Transverse colon (tissue), 3 donors: ENCODE measurements around the gene EPB41L1.

Experiments used
- EP300 ChIP-seq: sonication (generic); formaldehyde crosslinking; IDR thresholded peaks from one replicate; pipeline ENCODE4 v1.6.1; 2017; ENCODE audit warnings: antibody characterized with exemption, low read depth
- POLR2A ChIP-seq: fragments of 450-650 bp; IDR thresholded peaks from one replicate; pipeline ENCODE4 v1.6.1; 2016; ENCODE audit warnings: antibody characterized with exemption, mild to moderate bottlenecking, moderate library complexity
- TF ChIP-seq, protein P1 (sequence below), 5 experiments: fragments of 200-600 bp in 3 of 5; fragments of 450-650 bp in 2 of 5; sonication (generic) in 3 of 5; IDR thresholded peaks; 1 replicate in 2 of 5; 2 replicates in 3 of 5; pipeline ENCODE4 v1.5.1; 2016 to 2017; ENCODE audit warnings: antibody characterized with exemption in 5 of 5, inconsistent platforms in 3 of 5, mild to moderate bottlenecking in 2 of 5, moderate library complexity in 1 of 5

DNA sequence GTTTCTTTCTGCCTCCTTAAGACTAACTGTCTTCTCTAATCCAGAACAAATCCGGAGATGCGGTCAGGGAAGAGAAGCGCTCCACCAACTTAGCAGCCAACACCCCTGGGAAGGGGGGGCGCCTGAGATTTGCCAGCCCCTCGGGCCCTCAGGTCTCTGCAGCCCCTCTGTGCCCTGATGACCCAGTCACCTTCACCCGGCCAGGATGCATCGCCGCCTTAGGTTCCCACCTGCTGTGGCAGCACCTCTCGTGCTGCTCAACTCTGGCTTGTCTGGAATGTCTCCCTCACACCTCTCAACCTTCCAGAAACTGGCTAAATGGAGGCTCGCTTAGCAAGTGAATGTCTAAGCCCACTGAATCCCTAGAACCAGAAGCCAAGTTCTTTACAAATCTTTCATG lies 53.7 kb downstream of the EPB41L1 start:
- TF ChIP-seq POLR2A (no peak), EP300 (no peak)
- TF ChIP-seq, protein P1, sequence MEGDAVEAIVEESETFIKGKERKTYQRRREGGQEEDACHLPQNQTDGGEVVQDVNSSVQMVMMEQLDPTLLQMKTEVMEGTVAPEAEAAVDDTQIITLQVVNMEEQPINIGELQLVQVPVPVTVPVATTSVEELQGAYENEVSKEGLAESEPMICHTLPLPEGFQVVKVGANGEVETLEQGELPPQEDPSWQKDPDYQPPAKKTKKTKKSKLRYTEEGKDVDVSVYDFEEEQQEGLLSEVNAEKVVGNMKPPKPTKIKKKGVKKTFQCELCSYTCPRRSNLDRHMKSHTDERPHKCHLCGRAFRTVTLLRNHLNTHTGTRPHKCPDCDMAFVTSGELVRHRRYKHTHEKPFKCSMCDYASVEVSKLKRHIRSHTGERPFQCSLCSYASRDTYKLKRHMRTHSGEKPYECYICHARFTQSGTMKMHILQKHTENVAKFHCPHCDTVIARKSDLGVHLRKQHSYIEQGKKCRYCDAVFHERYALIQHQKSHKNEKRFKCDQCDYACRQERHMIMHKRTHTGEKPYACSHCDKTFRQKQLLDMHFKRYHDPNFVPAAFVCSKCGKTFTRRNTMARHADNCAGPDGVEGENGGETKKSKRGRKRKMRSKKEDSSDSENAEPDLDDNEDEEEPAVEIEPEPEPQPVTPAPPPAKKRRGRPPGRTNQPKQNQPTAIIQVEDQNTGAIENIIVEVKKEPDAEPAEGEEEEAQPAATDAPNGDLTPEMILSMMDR (IDR thresholded peaks at IDR 0.05): no peak
